Hepatic stellate cell (primary cell): Measurements from ENCODE around the gene SUCLA2.
"Not testable (repeated sequence)": the region's sequence is repeated elsewhere in the genome, so short reads cannot be mapped to it uniquely, and the experiment has no call there.

ENCODE experiments used
- DNase-seq: peaks from one replicate; pipeline ENCODE4 v3.0.0; 2011; ENCODE audit warnings: low spot score

The SUCLA2 gene

GRCh38 chr13:47991859-47992258 lies 9.2 kb downstream of the SUCLA2 start:
- no peak for DNase-seq

- DNase-seq = no peak
These were observed 10.1 kb downstream of the SUCLA2 start for GRCh38 chr13:47990920-47991466.

- no peak for DNase-seq
These were observed 10.6 kb downstream of the SUCLA2 start for GRCh38 chr13:47990427-47990826.

- DNase-seq = no peak
These were observed 18.0 kb downstream of the SUCLA2 start for GRCh38 chr13:47983070-47983469.

GRCh38 chr13:47976325-47976724 lies 24.7 kb downstream of the SUCLA2 start:
- no peak for DNase-seq

- no peak for DNase-seq
These were observed 36.2 kb downstream of the SUCLA2 start for GRCh38 chr13:47964863-47965262.

- no peak for DNase-seq
These were observed 38.8 kb downstream of the SUCLA2 start for GRCh38 chr13:47962237-47962636.

GRCh38 chr13:47959468-47960247 lies 41.4 kb downstream of the SUCLA2 start:
- no peak for DNase-seq

- no peak for DNase-seq
These were observed 44.0 kb downstream of the SUCLA2 start for GRCh38 chr13:47957073-47957472.

- no peak for DNase-seq
These were observed 45.2 kb downstream of the SUCLA2 start for GRCh38 chr13:47955836-47956235.

GRCh38 chr13:47949799-47950198 lies 51.3 kb downstream of the SUCLA2 start:
- no peak for DNase-seq

GRCh38 chr13:47945738-47946137 lies 55.3 kb downstream of the SUCLA2 start:
- DNase-seq = no peak

GRCh38 chr13:47945146-47945545 lies 55.9 kb downstream of the SUCLA2 start:
- DNase-seq = not testable (repeated sequence)

- no peak for DNase-seq
These were observed 66.7 kb downstream of the SUCLA2 start for GRCh38 chr13:47934371-47934770.

GRCh38 chr13:47932950-47933923 lies 67.8 kb downstream of the SUCLA2 start:
- no peak for DNase-seq

- DNase-seq = no peak
These were observed 70.4 kb downstream of the SUCLA2 start for GRCh38 chr13:47930649-47931165.

GRCh38 chr13:47929156-47929555 lies 71.9 kb downstream of the SUCLA2 start:
- DNase-seq = no peak

GRCh38 chr13:47917022-47917574 lies 84.0 kb downstream of the SUCLA2 start:
- DNase-seq = no peak

- no peak for DNase-seq
These were observed 92.7 kb downstream of the SUCLA2 start for GRCh38 chr13:47908197-47908902.

GRCh38 chr13:47904891-47905290 lies 96.2 kb downstream of the SUCLA2 start:
- no peak for DNase-seq

GRCh38 chr13:47904241-47904640 lies 96.8 kb downstream of the SUCLA2 start:
- DNase-seq = no peak
